GM12878 (cell line): Measurements from ENCODE around the gene STRADB. TPM values are rescaled to one million over a fixed set of nuclear protein-coding genes. Genes with fewer than 3 reads are reported as not detected.

ENCODE experiments used
- ATAC-seq: fragments of 200-7000 bp; cut with Tn5 transposase; 3 replicates; pipeline ENCODE4 v1.9.1; 2020; ENCODE audit warnings: mild to moderate bottlenecking, moderate library complexity
- BruUV-seq: library from RNA; stranded (reverse); fragments of 400-500 nt; replicated peaks from 2 replicates; lab custom pipeline; 2021; lab: Mats Ljungman, UMichigan
- CTCF ChIA-PET: fragments of 300-600 bp; sonication (Branson Sonifier 250); formaldehyde crosslinking; extraction: SDS; loops from one replicate; lab custom pipeline; 2021; ENCODE audit warnings: inconsistent platforms; lab: Yijun Ruan, JAX
- POLR2A ChIA-PET: fragments of 350-600 bp; formaldehyde crosslinking; extraction: SDS; loops from one replicate; lab custom pipeline; 2021; ENCODE audit warnings: inconsistent platforms; lab: Charles Lee
- RAD21 ChIA-PET: fragments of 300-600 bp; sonication (Branson Sonifier 250); formaldehyde crosslinking; loops from one replicate; lab custom pipeline; 2023; ENCODE audit warnings: antibody characterized with exemption; ENCODE audit not compliant: unreplicated experiment; lab: Charles Lee
- SMC1A ChIA-PET: fragments of 300-600 bp; sonication (Branson Sonifier 250); formaldehyde crosslinking; loops from one replicate; lab custom pipeline; 2023; ENCODE audit not compliant: unreplicated experiment, uncharacterized antibody; lab: Charles Lee
- DNase-seq: peaks from one replicate; pipeline ENCODE4 v3.0.0-alpha.2; 2011; ENCODE audit warnings: low read depth, low spot score
- FAIRE-seq: peaks from 3 replicates; lab custom pipeline; 2011; peaks lifted over from hg19 to GRCh38; lab: Jason Lieb, UNC
- H2AFZ ChIP-seq: 2 replicates; pipeline ENCODE4 v1.6.0; 2011; ENCODE audit warnings: low read depth, low read length, control low read depth; ENCODE audit not compliant: control insufficient read depth
- H3K27ac ChIP-seq: 2 replicates; pipeline ENCODE4 v1.5.1; 2011; ENCODE audit warnings: control low read depth; ENCODE audit not compliant: control insufficient read depth, insufficient read depth
- H3K27me3 ChIP-seq, 2 experiments: replicated peaks in 1 of 2; 2 replicates each; pipeline versions ENCODE4 v1.6.0 to v1.6.1; 2011; ENCODE audit warnings: low read length in 1 of 2; ENCODE audit not compliant: control insufficient read depth in 2 of 2, insufficient read depth in 2 of 2
- H3K36me3 ChIP-seq, 2 experiments: 2 replicates each; pipeline ENCODE4 v1.5.1; 2011; ENCODE audit warnings: low read length in 1 of 2; ENCODE audit not compliant: control insufficient read depth in 2 of 2, insufficient read depth in 2 of 2
- H3K4me1 ChIP-seq: 2 replicates; pipeline ENCODE4 v1.6.1; 2011; ENCODE audit warnings: mild to moderate bottlenecking, low read length, moderate library complexity, mixed read lengths; ENCODE audit not compliant: control insufficient read depth, insufficient read depth
- H3K4me2 ChIP-seq: 2 replicates; pipeline ENCODE4 v1.6.0; 2011; ENCODE audit warnings: control low read depth; ENCODE audit not compliant: control insufficient read depth, insufficient read depth
- H3K4me3 ChIP-seq: fragments of 200-600 bp; sonication (generic); 2 replicates; pipeline ENCODE4 v1.5.1; 2016
- H3K79me2 ChIP-seq: 2 replicates; pipeline ENCODE4 v1.6.0; 2011; ENCODE audit warnings: low read length; ENCODE audit not compliant: control insufficient read depth, insufficient read depth
- H3K9ac ChIP-seq: 2 replicates; pipeline ENCODE4 v1.8.0; 2011; ENCODE audit warnings: low read length, control low read depth, mixed read lengths; ENCODE audit not compliant: control insufficient read depth, insufficient read depth
- H3K9me3 ChIP-seq: replicated peaks from 3 replicates; pipeline ENCODE4 v1.5.1; 2011; ENCODE audit warnings: mild to moderate bottlenecking, low read length; ENCODE audit not compliant: control insufficient read depth, insufficient read depth
- H4K20me1 ChIP-seq: 2 replicates; pipeline ENCODE4 v1.6.0; 2011; ENCODE audit not compliant: control insufficient read depth, insufficient read depth
- ASH2L ChIP-seq: fragments of 300-600, 200-600 bp; sonication (generic); IDR thresholded peaks from 2 replicates; pipeline ENCODE4 v1.6.1; 2017; ENCODE audit warnings: low read depth, mild to moderate bottlenecking, borderline replicate concordance
- BRCA1 ChIP-seq: IDR thresholded peaks from 2 replicates; pipeline ENCODE4 v1.6.1; 2011; ENCODE audit warnings: low read depth, low read length, improper control_type of control experiment
- MTA3 ChIP-seq: IDR thresholded peaks from 2 replicates; pipeline ENCODE4 v1.6.1; 2012; ENCODE audit warnings: low read length, inconsistent platforms, borderline replicate concordance
- NR2C2 ChIP-seq: IDR thresholded peaks from 2 replicates; pipeline ENCODE4 v1.6.1; 2011; ENCODE audit warnings: borderline replicate concordance, low read depth; ENCODE audit not compliant: control insufficient read depth, insufficient read length
- NR2F1 ChIP-seq: fragments of 450-650 bp; conservative IDR thresholded peaks from 2 replicates; pipeline ENCODE4 v1.6.1; 2017; ENCODE audit warnings: mild to moderate bottlenecking
- POLR2AphosphoS5 ChIP-seq: IDR thresholded peaks from 2 replicates; pipeline ENCODE4 v1.6.1; 2011; ENCODE audit warnings: mild to moderate bottlenecking, low read length, inconsistent platforms
- SP1 ChIP-seq: IDR thresholded peaks from one replicate; pipeline ENCODE4 v1.6.1; 2011; ENCODE audit warnings: low read depth, low read length
- SPI1 ChIP-seq: IDR thresholded peaks from 2 replicates; pipeline ENCODE4 v1.6.1; 2011; ENCODE audit warnings: low read depth, mild to moderate bottlenecking, low read length, moderate library complexity, borderline replicate concordance; ENCODE audit not compliant: insufficient read depth
- WGBS: methylation state at CpG from one replicate; pipeline ENCODE4 v1.1.6; 2016; ENCODE audit warnings: low lambda C conversion rate; ENCODE audit not compliant: insufficient replicate concordance, insufficient coverage; ENCODE audit errors: missing lambda C conversion rate; 5-methylcytosine and 5-hydroxymethylcytosine counted together
- in situ Hi-C: fragments of 300-500 bp; cut with MboI; formaldehyde crosslinking; loops from 9 replicates; pipeline ENCODE4 v1.14.3; 2018; ENCODE audit warnings: mixed read lengths
- intact Hi-C: fragments of 100-400 bp; cut with micrococcal nuclease; formaldehyde crosslinking; loops from one replicate; pipeline ENCODE4 v1.14.2; 2022; ENCODE audit not compliant: unreplicated experiment
- polyA plus RNA-seq, 11 experiments: library from polyadenylated mRNA; depleted of rRNA in 4 of 11; unstranded in 6 of 11; stranded (reverse) in 5 of 11; fragments of >200 nt; fragmentation: Nextera tagmentation in 4 of 11; fragmentation: Illumina TruSeq in 1 of 11; extraction: Ambion mirVana in 4 of 11; extraction: Trizol in 1 of 11; gene quantifications; 1 replicate in 1 of 11; 2 replicates in 10 of 11; pipeline versions ENCODE4 v1.2.1 to v1.2.3, GENCODE V29; 2011 to 2016; ENCODE audit warnings: inconsistent platforms in 2 of 11, missing spikeins in 2 of 11, low read depth in 1 of 11
- total RNA-seq, 4 experiments: library from RNA; depleted of rRNA in 3 of 4; stranded (reverse); fragments of >200 nt in 3 of 4; fragmentation: Illumina TruSeq in 1 of 4; extraction: Trizol in 1 of 4; gene quantifications; 2 replicates each; pipeline versions ENCODE4 v1.2.1 to v1.2.3, GENCODE V29; 2013 to 2021
- TF ChIP-seq, protein P1 (sequence below): fragments of 450-650 bp; IDR thresholded peaks from 2 replicates; pipeline ENCODE4 v1.6.1; 2016; ENCODE audit warnings: mild to moderate bottlenecking

STRADB gene
- total and polyA plus RNA-seq, 10 of the 15 experiments (the other 5 are each of a cell fraction or from before 2014, with no cell fraction given), result 7.6 to 58.3 (median 32.2) TPM

DNA sequence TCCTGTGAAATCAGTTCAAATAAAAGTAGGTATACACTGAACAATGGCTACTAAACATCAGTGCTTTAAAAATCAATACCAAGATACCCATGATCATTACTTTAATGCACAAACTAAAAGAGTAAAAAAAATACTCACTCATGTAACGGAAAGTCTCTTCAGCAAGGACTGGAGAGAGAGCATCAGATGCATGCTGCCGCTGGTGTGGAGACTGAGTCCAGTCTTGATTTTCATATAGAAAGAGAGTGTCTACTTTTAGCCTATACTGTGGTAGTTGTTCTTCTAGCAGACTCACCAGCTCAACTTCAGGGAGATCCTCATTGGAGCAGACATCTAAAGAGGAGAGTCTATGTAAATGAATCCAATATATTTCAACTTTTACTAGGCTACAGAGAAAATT lies 44.3 kb upstream of the STRADB start (continued):
- TF ChIP-seq, protein P1, sequence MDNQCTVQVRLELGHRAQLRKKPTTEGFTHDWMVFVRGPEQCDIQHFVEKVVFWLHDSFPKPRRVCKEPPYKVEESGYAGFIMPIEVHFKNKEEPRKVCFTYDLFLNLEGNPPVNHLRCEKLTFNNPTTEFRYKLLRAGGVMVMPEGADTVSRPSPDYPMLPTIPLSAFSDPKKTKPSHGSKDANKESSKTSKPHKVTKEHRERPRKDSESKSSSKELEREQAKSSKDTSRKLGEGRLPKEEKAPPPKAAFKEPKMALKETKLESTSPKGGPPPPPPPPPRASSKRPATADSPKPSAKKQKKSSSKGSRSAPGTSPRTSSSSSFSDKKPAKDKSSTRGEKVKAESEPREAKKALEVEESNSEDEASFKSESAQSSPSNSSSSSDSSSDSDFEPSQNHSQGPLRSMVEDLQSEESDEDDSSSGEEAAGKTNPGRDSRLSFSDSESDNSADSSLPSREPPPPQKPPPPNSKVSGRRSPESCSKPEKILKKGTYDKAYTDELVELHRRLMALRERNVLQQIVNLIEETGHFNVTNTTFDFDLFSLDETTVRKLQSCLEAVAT, result no peak
- no peak for TF ChIP-seq POLR2AphosphoS5
- no peak for TF ChIP-seq NR2F1
- no peak for TF ChIP-seq SP1
- TF ChIP-seq BRCA1, result no peak
- TF ChIP-seq NR2C2, result no peak
- TF ChIP-seq SPI1, result no peak
- TF ChIP-seq, all 136 proteins: peak for 0

DNA sequence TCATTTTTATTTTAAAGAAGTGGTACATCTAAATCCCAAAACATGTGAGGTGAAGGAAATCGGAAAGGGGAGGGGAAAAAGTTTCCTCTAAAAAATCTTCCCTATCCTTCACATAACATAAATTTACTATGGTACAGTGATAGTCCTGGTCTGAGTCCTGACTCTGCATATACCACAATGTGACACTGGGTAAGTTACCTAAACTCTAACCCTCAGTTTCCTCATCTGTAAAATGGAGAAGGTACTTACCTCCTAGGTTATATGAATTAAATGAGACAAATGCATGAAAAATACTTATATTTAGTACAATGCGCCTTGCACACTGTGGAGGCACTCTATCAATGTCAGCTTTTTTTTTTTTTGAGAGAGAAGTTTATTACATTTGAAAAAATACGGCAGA lies 42.6 kb upstream of the STRADB start:
- in situ Hi-C loops (no loop called here), intact Hi-C loops (no loop called here)
- Histone ChIP-seq H3K27ac (no peak overlapping the region), H3K4me1 (peaks cover 10% of the 10 kb centered on the region), H3K79me2 (no peaks in the 10 kb centered on the region), H3K4me2 (no peak overlapping the region), H3K9me3 (no peaks in the 10 kb centered on the region), H4K20me1 (no peaks in the 10 kb centered on the region), H3K4me3 (no peak overlapping the region), H3K9ac (no peak overlapping the region), H3K36me3 (no peaks in the 10 kb centered on the region; a peak in 1 of 4 replicates), H2AFZ (no peak overlapping the region), H3K27me3 (no peaks in the 10 kb centered on the region)
- no peak for TF ChIP-seq MTA3
- TF ChIP-seq ASH2L, result no peak
- ATAC-seq (no peak), DNase-seq (no peak), FAIRE-seq (no peak)
- BruUV-seq, result no TSS peak
- POLR2A ChIA-PET, result no interaction called here
- CTCF ChIA-PET, result interaction anchor here (1.1 kb wide), 1 partner anchor 77 kb away, joined by 3 read pairs; no protein-coding TSS in a partner anchor
- SMC1A ChIA-PET, result no interaction called here
- 92% methylated on average over 3 of the region's 3 CpGs for WGBS
- RAD21 ChIA-PET, result no interaction called here
